ENCODE results near the gene SPTB.
A peak's percentile ranks its signal among the peaks of the same experiment; 100 is the strongest.

The SPTB gene

DNA sequence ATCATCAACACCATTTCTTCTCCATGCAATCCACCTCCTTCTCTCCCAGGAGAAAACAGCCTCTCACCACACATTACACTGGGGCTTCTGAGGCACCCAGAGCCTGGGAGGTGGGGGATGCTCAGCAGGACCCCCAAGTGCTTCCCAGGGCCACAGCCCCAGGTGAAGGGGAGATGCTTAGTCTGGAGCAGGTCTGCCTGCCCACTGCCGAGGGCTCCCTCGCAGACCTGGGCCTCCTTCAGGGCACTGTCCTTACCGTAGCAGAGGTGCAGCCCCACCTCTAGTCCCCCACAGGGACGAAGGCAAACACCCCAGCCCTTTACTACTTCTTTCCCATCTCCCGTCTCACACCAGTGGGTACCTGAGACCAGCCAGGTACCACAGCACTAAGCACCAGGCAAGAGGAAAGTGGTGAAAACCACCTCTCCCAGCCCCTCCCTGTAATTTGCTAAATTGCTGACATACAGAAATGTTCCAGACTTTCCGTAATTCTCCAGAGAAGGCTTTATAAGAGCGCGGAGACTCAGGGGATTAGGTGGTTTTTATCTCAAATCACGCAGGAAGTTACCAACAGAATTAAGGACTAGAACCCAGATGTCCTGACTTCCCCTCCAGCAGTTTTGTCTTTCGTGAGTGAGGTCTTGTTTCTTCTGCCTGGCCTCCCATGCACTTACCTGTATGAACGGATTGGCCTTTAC, 116.5 kb downstream of the SPTB start:
- no peak for DNase-seq

DNA sequence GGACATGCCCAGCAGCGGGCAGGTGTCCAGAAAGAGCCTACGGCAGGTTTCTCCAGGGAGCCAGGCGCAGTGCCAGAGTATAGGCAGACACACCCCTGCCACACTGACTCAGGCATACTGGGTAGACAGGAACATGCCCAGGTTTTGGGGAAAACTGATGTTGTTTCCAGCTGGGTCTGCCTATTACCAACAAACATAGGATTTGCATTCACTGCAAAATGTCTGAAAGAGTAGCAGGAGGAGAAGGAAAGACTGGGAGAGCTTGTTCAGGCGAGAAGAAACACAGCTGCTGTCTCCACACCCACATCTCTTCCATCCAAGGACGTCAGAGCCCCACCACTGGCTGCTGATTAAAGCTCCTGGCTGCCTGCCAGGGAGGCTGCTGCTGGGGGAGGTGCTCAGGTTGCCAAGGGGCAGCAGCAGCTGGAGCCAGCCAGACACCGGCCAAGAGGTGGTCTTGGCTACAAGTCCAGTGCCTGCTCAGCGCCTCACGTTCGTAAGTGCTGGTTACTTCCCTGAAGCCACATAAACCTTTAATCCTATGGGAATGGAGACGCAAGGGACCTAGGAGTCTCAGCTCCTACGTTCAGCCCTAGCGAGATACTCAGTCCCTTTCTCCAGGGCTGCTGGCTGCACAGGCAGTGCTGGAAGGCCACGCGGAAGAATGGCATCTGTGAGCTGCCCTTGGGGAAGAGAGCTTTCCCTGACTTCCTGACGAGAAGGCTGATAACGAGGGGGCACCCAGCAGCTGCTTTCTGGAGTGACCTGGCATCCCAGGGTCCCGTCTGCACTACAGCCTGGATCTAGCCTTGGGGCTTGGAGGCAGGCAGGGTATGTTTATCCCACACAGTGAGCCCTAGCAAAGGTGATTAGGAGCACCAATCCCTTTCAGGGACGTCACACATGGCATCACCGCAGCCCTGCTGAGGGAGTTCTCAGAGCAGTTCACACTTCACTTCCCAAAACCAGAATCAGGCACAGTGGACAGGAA, 117.4 kb downstream of the SPTB start:
- peak; percentile 47 to 53 for DNase-seq

DNA sequence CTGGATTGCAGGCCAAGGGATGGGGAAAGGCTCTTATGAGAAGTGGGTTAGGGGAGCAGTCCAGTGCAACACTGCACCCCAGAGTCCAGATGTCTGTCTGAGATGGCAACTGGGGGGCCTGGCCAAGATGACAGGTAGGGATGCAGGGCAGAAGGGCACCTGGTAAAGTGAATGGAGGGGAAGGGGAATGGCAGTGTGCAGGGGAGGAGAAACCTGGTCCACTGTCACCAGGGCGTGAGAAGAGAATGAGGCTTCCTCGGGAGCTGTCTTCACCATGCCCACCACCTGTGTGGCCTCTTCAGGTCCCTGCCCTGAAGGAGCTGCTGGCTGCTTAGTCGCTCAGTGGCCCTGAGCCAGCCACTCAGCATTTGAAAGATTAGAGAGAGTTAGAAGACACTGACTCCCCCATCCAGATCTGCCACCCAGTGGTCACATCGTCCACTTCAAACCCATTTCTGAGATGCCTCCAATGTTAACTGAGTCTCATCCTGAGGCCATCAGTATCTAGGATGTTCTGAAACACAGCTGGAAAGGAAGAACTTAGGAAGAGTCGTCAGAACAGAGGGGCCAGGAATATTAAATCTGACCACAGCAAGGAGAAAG, 118.2 kb downstream of the SPTB start:
- no peak for DNase-seq

DNA sequence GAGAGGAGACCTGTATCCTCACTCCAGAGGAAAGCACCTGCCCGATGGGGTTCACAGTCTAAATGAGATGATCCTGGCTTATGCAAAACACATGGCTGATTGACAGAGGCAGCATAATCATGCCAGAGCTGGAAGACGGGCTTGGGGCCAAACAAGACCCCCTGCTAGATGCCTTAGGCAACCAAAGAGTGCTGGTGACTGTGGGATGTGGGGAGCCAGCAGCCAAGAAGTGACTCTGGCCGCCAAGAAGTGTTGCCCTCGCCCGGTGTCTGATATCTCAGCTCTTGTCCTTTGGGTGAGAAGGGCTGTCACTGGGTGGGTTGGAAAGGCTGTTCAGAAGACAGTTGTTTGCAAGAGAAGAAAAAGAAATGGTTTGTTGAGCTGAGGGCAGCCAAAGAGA, 118.8 kb downstream of the SPTB start:
- DNase-seq = no peak

DNA sequence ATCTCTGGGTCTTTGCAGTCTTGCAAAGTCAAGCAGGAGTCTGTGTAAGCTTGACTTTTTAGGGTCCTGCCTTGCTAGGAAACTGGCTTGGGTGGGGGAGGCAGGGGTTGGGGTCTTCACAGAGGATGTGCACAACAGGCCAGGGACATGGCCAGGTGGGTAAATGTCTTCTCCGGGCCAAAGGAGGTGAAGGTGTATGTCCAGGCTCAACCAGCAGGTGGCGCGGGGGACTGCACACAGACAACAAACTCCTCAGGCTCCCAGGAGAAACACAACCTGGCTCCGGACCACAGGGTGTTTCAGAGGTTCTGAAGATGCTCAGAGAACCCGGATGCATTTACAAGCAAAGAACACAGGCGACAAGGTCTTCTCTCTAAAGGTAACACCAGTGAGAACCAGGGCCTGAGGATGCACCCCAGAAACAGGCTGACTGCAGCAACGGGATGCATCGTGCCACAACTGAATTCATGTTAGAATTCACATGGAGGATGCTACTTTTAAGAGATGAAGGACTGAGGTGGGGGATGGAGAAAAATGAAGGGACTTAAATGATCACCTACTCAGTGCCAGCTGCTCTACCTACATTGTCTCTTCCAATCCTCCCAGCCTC, 119.5 kb downstream of the SPTB start:
- DNase-seq = peak; percentile 46 to 61

DNA sequence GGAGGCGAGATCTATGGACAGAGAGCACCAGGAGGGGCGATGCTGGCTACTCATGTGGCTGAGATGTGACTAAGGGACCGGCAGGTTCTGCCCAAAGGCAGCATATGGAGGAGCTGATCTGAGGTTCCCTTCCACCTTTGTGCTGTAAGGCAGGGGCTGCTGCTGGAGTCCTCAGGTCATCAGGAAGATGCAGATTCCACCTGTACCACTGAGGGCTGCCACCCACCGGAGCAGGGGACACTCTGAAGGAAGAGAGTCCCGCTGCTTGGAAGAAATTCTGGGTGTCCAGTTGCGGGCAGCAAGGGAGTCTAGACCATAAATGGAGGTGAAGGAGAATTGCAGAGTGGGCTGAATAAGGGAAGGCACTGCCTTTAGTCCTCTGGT, 120.2 kb downstream of the SPTB start:
- DNase-seq = no peak

DNA sequence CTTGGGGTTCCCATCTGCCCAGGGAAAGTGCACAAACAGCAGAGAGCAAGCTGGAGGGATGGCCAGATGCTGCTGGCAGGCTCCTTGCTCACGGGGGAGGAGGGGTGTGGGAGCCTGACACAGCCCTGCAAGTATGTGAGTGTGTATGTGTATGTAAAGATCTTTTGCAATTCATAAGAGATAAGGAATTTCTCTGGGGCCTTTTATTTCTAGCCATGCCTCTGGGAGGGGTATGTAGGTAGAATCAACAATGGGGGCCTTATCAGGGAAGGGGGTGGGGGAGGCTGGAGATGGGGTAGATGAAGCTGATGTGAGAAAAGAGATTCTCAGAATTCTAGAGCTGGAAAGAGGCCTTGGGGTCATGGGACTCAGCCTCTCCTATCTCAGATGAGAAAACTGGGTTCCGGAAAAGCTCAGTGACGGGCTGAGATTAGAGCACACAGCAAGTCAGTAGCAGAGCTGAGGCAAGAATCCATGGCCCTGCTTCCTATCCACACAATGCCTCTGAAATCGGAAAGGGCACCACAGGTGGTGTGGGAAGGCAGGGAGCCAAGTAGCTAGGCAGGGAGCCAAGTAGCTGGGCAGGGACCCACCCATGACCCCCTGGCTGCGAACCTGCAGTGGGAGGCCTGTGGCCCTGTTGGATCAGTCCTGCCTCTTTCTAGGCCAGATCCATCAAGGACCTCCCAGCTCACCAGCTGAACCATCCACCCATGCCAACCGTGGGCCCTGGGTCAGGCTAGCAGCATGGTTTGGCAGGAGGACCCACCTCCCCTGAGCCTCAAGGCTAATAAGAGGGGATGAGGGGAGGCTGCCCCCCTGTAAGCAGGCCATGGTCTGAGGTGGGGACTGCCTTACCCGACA, 120.8 kb downstream of the SPTB start:
- no peak for DNase-seq

DNA sequence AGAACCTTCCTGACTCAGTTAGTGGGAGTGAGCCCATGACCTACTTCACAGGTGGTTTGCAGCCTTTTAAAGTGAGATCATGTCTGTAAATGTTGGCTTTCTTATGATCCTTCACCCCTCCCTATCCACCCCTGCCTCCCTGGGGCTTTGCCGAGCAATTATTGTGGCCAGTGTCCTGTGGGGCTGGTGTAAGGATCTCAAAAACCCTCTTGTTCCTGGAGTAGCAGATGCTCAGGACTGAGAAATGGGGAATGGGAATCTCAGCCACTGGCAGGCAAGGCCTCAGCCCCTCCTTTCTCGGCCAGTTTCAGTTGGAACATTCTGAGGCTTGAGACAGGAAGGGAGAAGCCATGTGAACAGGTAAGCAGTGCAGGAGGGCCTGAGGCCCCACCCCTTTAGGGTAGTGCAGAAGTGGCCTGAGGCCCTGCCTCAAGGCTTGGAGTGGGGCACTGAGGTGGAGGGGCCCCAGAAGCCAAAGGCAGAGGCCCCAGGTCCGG, 121.6 kb downstream of the SPTB start:
- no peak for DNase-seq

DNA sequence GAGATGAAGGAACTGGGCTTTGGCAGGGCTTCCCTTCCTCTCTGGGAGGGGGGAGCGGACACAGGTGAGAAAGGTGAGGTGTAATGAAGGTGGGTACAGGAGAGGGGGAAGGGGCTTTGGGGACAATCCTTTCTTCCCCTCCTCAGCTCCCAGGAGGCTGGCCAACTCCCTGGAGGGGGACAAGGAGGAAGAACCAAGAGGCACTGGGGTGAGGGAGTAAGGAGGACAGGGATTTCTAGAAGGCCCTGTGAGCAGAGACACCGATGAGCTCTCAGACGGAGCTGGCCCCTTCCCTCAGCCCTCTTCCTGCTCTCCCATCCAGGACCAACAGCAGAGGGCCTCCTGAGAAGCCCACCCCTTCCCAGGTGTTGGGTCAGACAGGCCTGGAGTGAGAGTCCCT, 122.1 kb downstream of the SPTB start:
- DNase-seq = no peak

DNA sequence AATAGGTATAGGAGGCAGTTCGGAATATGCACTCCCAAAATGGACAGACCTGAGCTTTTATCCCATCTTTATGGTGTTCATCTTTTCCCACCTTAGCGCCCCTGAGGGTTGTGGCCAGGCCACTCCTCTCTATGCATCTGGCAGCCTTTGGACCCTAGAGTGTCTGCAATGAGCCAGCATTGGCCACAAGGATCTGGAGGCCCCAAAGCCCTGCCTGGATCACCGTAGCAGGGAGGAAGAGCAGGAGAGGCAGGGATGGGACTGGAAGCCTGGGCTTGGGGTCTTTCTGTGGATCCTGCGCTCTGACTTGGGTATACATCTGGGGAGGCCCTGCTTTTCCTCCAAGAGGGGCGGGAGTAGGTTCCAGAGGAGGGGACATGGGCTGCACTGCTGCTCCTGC, 123.0 kb downstream of the SPTB start:
- DNase-seq = no peak

DNA sequence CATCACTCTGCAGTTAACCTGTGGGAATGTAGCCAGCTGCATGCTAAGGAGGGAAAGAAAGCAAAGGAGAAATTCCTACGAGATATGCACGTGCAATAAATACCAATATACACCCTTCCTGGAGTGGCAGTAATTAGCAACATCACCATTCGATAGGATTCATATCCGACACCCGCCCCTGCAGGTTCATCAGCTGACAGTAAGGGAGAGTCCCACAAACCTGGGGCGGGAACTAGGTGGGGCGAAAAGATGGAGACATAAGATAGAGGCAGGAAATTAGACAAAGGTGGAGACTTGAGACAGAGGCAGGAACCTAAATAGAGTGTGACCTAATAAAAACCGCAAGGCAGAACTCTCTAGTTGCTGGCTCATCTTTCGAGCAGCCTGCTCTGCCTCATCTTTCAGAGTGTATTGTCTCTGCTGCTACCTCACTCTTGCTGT, 123.9 kb downstream of the SPTB start:
- DNase-seq = peak; percentile 72 to 73

DNA sequence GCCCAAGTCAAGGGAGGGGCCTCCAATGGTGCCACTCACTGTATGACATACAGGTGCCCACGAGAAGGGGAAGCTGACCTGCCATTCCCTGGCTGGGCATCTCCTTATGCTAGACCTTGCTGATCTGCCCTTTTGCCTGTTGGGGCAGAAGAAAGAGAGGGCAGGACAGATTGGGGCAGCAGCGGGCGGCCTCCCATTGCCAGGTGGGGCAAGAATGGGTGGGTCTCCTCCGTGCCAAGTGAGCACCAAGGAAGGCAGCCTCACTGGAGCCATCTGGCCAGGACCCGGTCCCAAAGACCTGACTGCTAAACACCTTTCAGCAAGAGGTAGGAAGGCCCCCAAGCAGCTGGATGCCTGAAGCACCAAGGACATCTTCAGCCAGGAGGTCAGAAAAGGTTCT, 125.0 kb downstream of the SPTB start:
- DNase-seq = no peak

DNA sequence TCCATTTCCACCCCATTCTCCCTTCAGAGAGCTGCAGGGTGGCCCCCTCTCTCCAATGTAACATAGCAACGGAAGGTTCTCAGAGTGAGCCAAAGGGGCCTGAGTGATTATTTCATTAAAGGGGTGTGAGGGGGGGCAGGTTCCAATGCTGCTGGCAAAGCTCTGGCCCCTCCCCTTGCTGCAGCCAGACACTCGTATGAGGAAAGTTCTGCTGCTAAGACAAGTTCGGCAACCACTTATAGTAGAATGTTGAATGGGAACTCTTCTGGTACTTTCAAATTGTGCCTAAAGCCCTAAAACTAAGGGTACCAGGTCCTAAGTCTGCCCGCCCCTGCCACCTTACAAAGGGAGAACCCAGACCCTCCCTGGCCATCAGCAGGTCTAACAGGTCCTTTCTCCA, 125.7 kb downstream of the SPTB start:
- no peak for DNase-seq

DNA sequence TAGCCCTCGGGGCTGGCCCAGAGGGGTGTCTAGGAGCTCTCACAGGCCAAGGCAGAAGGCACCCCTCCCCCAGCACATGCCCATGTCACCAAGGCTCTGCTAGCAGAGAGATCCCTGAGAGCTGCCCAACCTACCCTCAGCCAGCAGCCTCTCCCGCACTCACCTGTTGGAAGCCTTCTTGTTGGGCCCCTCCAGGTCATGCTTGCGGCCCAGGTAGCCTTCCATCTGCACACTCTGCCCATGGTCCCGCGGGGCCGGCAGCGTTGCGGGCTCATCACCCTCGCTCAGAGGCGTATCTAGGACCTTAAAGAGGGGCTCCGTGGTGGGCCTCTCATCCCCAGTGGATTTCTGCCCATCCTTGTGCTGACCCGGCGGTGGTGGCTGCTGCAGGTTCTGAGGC, 126.3 kb downstream of the SPTB start:
- no peak for DNase-seq

DNA sequence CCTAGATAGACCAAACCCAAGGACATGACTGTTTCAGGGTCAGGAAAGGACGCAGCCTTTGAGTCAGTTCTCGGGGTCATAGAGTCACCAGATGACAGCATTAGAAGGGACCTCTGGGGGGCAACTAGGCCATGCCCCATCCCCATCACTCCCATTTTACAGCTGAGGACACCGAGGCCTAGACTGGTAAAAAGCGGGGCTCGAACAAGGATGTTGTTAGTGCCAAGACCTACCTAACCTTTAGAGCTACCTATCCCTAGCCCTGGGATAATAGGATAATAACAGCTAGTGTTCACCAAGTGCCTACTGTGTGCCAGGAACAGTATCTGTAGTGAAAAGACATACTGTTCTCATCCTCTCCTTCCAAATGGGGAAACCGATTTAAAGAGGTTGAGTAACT, 126.8 kb downstream of the SPTB start:
- no peak for DNase-seq

DNA sequence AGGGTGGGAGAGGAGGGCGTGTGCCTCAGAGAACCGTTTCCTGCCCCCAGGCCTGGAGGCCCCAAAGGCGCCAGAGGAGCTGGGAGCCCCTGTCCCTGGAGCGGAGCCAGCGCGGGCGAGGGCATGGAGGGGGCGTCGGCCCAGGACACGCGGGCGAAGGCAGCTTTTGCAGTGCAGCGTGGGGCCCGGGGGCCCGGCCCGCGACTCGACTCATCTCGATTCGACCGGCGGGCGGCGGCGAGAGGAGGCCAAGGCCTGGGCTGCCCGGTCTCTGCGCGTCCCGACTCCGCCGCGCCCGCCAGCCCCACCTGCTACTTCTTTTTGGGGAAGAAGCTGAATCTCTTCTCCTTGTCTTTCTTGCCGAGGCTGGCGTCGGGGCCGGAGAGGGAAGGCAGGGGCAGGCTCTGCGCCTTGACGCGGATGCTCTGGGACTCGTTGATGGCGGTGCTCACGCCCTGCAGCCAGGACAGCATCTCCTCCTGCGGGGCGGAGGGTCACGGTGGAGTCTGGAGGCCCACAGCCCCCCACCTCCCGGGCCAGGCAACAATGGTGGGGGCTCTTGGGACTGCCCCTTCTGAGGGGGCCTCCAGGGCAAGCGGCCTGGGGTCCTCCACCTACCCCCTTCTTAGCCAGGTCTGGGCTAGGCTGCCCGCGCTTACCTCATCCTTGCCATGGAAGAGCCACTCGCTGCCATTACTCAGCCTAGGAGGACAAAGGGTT, 130.6 kb downstream of the SPTB start:
- DNase-seq = no peak

DNA sequence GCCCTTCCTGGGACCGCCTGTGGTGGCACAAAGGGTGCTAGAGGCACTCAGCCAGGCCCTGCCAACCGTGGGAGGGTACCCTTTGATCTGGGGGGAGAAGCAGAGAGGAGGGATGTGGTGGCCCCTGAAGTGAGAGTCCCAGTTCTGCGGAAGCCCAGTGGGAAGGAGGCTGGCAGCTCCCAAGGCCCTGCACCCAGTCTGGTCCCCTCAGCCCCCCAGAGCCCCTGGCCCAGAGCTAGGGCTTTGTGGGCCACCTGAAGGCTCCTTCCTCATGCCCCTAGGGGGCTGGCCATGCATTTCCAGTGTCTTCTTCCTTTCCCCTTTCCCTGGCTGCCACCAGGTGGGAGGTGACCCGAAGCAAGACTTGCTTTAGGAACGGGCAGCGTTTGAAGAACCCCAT, 131.2 kb downstream of the SPTB start:
- DNase-seq = no peak

DNA sequence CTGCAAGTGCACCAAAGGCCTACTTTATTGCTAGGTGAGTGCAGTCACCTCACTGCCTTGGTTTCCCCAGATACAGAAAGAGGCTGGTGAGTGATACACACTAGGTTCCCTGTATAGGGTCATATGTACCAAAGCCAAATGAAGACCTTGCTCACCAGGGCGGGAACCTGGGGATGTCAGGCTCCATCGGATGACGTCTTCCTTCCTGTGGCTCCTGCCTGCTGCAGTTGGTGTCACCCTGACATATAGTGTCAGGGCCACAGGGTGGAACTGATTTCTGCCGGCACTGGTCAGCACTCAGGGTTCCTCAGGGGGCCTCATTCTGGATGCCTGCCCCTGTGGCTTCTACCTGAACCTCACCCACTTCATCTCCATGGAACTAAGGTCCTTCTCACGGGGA, 132.4 kb downstream of the SPTB start:
- DNase-seq = no peak

DNA sequence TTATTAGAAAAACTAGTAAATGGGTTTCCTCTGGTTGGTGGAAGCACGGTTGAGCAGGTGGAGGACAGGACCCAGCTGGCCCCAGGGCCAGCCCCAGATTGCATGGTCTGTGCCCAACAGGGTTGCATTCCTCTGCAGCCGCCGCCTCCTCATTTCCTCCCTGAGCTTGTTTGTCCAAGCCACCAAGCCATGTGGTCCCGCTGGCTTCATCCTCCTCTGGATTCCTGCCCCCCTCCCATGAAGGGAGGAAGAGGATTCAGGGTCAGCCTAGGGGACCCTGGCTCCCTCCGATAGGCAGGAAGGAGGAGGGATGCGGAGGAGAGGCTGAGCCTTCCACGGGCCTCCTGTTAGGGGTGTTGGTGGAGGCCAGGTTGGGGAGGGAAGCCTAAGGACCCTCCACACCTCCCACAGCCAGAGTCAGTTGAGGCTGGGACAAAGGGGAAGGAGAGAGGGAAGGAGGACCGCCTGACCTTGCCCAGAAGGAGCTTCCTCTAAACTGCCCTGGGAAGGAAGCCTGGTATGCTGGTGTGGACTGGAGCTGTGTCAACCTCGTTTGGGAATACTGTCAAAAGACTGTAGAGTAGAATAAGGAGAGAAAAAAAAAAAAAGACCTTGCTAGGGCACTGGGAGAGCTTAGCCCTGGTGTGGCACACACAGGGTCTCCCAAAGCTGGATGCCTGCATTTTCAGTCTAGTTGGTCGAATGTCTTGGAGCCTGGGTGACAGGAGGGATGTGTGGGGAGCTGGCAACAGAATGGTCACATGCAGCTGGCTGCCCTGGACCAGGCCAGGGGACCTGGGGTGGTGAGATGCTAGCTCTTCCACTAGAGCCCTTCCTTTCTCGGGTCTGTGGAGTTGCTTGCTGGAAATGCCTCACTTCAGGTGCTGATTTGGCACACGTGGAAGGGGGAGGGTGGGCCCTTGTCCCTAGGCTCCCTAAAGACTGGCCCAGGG, 133.1 kb downstream of the SPTB start:
- no peak for DNase-seq

DNA sequence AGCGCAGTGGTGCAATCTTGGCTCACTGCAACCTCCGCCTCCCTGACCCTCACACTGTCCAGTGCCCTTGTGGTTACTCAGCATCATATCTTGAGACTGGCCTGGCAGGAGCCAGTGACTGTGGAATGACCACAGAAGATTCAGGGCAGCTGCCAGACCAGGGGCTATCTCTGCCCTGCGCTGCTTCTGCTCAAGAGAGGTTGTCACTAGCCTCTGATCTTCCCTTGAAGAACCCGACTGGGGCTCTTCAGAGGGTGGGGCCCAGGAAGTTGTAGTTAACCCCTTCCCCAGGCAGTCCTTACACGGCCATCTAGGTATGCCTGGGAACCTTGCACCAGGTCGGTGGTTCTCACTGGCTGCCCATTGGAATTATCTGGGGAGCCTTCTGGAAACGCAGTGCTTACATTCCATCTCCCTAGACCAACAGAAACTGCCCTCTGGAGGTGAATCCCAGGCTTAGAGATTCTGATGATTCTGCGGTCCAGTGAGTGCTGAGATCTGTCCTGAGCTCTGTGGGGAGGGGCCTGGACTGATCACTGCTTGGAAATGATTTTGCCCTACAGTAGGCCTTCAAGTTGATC, 134.1 kb downstream of the SPTB start:
- DNase-seq = no peak

All from activated CD4-positive, alpha-beta T cell treated with anti-CD3 and anti-CD28 coated beads for 4 hours (primary cell).